H4 (cell line): ENCODE results near the gene PNPLA1. TPM values are rescaled to one million over a fixed set of nuclear protein-coding genes. Genes with fewer than 3 reads are reported as not detected.

Experiments
- DNase-seq: peaks from one replicate; pipeline ENCODE4 v3.0.0-alpha.2; 2015; ENCODE audit warnings: low spot score
- total RNA-seq: library from RNA; depleted of rRNA; stranded (reverse); fragments of >200 nt; shearing (Covaris generic); gene quantifications from 2 replicates; pipeline ENCODE4 v1.2.3, GENCODE V29; 2014

The PNPLA1 gene
- total RNA-seq, 1 experiment from 2014 or later, result not detected

DNA sequence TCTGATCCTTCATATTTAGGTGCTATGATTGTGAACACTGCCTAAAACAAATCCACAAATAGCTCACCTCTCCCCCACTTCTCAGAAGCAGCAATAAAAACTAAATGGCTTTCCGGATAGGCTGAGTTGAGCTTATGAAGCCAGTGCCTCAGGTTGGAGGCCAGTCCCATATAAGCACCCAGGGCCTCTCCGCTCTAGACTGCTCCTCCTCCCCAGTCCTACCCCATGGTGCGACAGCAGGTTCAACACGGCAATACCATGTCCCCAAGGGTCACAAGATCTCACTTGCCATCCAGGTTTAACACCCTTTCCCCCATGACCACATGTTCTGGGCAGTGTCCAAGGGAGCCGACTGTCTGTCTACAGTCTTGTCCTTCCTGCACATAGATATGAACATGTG is 46.1 kb downstream of the PNPLA1 start:
- DNase-seq, result no peak

DNA sequence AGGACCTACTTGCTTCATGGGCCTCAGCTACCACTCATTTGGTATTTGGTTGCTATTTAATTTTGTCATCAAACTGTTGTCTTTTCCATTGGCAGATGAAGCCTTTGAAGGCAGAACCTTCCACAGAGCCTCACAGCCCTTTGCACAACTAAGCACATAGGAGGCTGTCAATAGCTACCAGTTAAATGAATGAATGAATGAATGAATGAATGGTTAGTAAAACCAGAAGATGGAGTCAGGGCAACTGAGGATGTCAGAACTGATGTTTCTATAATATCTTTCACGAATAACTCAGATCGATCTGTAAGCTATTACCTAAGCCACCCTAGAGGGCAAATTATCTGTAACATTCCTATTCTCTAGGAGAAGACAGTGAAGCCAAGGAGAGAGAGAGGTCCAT is 47.8 kb downstream of the PNPLA1 start:
- DNase-seq, result no peak

DNA sequence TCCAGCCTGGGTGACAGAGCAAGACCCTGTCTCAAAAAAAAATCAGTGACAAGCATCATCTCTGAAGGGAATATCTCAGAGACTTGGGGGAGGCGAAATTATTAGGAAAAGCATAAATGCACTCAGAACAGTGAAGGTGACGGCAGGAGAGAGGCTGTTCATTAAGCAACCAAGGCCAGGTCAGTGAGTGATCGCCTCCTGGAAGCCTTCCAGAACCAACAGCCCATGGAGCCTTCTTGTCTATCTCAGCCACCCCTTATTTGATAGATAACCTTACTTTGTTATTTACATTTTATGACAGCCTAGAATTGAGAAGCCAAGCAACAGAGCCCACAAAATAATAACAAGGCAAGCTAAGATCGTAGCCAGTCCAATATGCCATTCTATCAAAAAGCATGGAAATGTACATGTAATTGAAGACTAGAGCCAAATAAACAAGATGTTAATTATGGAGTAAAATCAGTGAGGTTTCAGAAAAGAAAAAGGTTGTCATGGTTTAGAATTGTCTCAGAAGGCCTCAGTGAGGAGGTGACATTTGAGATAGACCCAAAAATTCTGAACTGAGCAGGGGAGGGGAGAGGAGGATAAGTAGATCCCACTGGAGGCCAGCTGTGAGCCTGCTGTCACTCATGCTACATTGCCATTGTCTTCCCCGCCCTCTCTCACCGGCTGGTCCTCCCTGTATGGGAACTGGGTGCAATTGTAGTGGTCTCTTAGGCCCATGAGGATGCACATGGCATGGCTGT is 49.0 kb downstream of the PNPLA1 start:
- DNase-seq, result no peak

GRCh38 chr6:36319436-36319762 is 49.5 kb downstream of the PNPLA1 start:
- DNase-seq, result peak; percentile 24

DNA sequence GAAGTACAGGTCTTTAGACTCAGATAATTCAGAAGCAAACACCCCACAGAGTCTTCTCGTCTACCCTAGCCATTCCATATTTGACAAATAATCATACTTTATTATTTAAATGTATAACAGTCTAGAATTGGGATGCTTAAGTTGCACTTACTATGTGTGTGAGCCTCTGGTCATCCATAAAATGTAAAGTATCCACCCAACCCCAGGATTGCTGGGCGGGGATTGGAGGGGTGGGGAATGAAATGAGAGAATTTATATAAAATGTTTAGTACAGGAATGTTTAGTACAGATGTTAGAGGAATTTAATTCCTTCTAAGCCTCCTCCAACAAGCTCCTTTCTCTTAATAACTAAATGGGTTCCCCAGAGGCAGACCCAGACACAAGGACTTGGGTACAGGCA is 50.0 kb downstream of the PNPLA1 start:
- no peak for DNase-seq

- DNase-seq, result no peak
Measured at GRCh38 chr6:36320475-36320874, 50.6 kb downstream of the PNPLA1 start.

DNA sequence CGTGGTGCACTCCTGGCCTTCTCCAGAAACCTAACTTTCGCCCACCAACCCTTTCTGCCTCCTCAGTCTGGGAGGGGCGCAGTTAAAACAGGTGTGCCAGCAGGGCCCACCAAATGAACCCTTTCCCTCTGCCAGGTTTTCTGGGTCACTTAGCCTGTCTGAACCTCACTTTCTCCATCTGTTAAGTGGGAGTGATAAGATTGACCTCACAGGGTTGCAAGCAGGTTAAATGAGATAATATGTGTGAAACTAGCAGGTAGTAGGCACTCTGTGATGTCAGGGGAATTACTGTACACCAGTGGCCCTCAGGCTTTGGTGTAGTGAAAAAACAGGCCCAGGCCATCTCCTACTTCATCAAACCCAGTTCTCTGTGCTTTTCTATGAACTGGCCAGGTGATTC is 52.7 kb downstream of the PNPLA1 start:
- DNase-seq, result no peak

DNA sequence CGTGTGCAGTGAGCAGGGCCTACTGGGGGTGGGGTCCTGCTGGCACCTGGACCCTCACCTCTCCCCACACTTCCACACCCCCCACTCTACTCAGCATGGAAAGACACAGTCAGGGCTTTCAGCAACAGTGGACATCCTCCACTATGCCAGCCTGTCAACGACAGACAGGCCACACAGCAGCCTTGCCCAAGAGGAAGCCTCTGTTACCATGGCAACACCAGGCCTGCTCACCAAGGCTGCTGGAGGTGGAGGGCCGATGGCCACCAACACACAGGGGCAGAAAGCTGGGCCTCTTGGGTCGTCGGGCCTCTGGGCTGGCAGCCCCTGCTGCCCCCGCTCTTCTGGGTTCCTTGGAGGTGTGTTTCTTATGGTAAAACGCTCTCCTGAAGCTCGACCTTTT is 53.2 kb downstream of the PNPLA1 start:
- DNase-seq, result no peak

DNA sequence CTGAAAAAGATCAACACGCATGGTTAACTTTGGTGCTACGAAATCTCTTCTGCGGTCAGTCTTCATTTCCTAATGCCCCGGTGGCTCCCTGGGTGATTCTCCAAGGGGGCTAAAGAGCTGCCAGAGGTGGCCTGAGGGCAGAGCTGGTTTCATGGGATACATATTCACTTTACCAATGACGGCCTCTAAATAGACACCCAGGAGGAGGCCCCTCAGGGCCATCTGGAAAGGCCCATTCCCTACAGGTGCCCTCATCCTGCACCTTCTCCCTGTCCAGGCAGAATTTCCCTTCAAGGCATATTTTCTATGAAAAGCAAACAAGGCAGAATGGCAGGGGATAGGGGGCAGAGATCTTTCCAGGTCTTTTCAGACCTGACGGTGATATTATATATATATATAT is 54.3 kb downstream of the PNPLA1 start:
- DNase-seq, result no peak

- DNase-seq, result no peak
Measured at GRCh38 chr6:36324715-36325114, 54.9 kb downstream of the PNPLA1 start.

- DNase-seq, result no peak
Measured at GRCh38 chr6:36326356-36326995, 56.6 kb downstream of the PNPLA1 start.

DNA sequence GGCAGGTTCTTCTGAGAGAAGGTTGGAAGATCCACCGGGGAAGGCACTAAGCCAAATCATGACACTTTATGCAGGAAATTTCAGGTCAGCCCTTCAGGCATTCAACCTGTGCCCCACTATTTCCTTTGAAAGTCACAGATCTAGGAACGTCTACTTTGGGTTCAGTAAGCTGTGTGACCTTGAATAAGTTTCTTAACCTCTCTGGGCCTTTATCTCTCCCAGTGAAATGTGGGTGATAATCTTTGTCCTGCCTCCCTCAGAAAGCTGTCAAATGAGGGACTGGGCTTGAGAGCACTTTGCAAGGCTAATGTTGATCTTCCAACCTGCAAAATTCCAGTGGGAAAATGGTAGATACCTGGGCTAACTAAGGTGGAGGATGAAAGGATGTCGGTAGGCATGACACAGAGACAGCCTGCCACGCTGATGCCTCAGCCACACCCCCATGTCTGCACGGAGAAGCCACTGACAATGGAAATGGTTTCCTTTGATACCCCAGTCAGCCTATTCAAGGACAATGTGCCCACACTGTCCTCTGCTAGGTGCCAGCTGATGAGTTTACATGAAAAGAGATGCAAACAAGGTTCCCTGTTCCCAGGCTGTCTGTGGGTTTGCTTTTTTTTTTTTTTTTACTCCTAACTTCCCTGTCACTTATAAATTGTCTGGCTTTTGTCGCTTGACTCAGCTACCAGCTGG is 57.5 kb downstream of the PNPLA1 start:
- DNase-seq, result no peak

DNA sequence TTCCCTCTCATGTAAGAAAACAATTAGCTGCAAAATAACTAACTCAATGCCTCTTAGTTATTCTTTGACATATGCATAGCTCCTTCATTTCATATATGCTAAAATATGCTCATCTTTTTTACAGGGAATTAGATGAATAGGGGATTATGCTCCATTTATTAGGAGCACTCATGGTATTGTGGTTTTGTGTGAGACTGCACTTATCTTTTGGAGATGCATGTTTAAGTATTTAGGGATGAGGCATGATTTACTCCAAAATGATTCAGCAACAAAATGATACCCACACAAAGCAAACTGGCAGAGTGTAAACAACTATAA is 58.0 kb downstream of the PNPLA1 start:
- no peak for DNase-seq

GRCh38 chr6:36328600-36328999 is 58.7 kb downstream of the PNPLA1 start:
- DNase-seq, result no peak

DNA sequence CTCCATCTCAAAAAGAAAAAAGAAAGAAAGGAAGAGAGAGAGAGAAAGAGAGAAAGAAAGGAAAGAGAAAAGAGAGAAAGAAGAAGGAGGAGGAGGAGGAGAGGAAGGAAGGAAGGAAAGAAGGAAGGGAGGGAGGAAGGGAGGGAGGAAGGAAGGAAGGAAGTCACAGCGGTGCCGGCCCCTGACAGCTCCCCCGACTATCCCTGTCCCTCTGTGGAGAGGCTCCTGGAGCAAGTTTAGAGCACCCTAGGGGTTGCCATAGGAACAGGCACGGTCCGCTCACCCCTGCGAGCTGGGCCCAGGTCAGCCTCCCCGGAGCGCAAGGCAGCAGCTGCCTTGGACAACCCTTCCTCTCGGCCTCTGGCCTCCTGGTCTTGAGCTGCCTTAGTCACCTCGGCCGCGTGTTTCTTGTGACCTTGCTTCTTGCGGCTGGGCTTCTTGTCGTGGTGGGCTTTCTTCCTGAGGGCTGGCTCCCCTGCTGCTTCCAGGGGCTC is 60.0 kb downstream of the PNPLA1 start:
- no peak for DNase-seq

- no peak for DNase-seq
Measured at GRCh38 chr6:36330366-36330765, 60.5 kb downstream of the PNPLA1 start.

DNA sequence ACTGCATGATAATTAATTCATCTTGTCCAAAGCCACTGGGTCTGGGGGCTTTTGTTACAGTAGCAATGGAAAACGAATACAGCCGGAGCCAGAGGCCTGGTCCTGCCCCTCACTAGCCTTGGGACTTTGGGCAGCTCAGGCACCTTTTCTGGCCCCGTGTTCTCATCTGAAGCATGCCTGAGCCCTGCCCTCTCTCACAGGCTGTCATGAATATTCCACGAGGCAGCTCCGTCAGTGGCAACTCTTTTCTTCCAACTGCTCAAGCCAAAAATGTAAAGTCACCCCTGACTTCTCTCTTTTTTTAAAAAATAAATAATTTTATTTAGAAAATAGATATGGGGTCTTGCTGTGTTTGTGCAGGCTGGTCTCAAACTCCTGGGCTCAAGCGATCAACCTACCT is 61.5 kb downstream of the PNPLA1 start:
- no peak for DNase-seq

- no peak for DNase-seq
Measured at GRCh38 chr6:36333171-36333895, 63.5 kb downstream of the PNPLA1 start.

GRCh38 chr6:36333931-36334725 is 64.3 kb downstream of the PNPLA1 start:
- DNase-seq, result no peak

GRCh38 chr6:36334832-36335459 is 65.1 kb downstream of the PNPLA1 start:
- DNase-seq, result no peak
